Neural cell (in vitro differentiated cells): ENCODE measurements around the gene KANSL3. TPM values are rescaled to one million over a fixed set of nuclear protein-coding genes. Genes with fewer than 3 reads are reported as not detected.

Experiments
- H2AFZ ChIP-seq: fragments of 200-600, 300-800 bp; sonication (generic), shearing (Covaris generic); 2 replicates; pipeline ENCODE4 v1.6.0; 2014; ENCODE audit warnings: low read depth, mild to moderate bottlenecking, antibody characterized with exemption, low read length, moderate library complexity
- H3F3A ChIP-seq: fragments of 200-600 bp; shearing (Covaris generic); 2 replicates; pipeline ENCODE4 v1.6.1; 2016; ENCODE audit warnings: mild to moderate bottlenecking, moderate library complexity, mixed read lengths, antibody characterized with exemption, low read length; ENCODE audit not compliant: insufficient read depth, poor library complexity, severe bottlenecking
- H3K27ac ChIP-seq: fragments of 200-600, 300-800 bp; sonication (generic), shearing (Covaris generic); 2 replicates; pipeline ENCODE4 v1.5.1; 2014; ENCODE audit warnings: mild to moderate bottlenecking, low read length, moderate library complexity
- H3K27me3 ChIP-seq: fragments of 300-800, 200-600 bp; sonication (generic), shearing (Covaris generic); 2 replicates; pipeline ENCODE4 v1.6.0; 2014; ENCODE audit warnings: mild to moderate bottlenecking, low read depth, low read length, moderate library complexity; ENCODE audit not compliant: insufficient read depth
- H3K36me3 ChIP-seq: fragments of 300-800, 200-600 bp; sonication (generic), shearing (Covaris generic); 2 replicates; pipeline ENCODE4 v1.5.1; 2014; ENCODE audit warnings: mild to moderate bottlenecking, antibody characterized with exemption, low read length, moderate library complexity; ENCODE audit not compliant: insufficient read depth
- H3K4me2 ChIP-seq: fragments of 300-800, 200-600 bp; sonication (generic), shearing (Covaris generic); 2 replicates; pipeline ENCODE4 v1.6.0; 2014; ENCODE audit warnings: mild to moderate bottlenecking, low read length
- H3K4me3 ChIP-seq: fragments of 300-800, 200-600 bp; sonication (generic), shearing (Covaris generic); 2 replicates; pipeline ENCODE4 v1.5.1; 2014; ENCODE audit warnings: mild to moderate bottlenecking, low read length, moderate library complexity
- H3K79me2 ChIP-seq: fragments of 200-600 bp; shearing (Covaris generic); replicated peaks from 2 replicates; pipeline ENCODE4 v1.6.0; 2014; ENCODE audit warnings: mild to moderate bottlenecking, low read length, moderate library complexity; ENCODE audit not compliant: insufficient read depth
- H3K9ac ChIP-seq: fragments of 300-800, 200-600 bp; sonication (generic), shearing (Covaris generic); 2 replicates; pipeline ENCODE4 v1.6.1; 2016; ENCODE audit warnings: mild to moderate bottlenecking, low read length, mixed read lengths
- H3K9me2 ChIP-seq: fragments of 200-600 bp; shearing (Covaris generic); 2 replicates; pipeline ENCODE4 v1.6.1; 2016; ENCODE audit warnings: mild to moderate bottlenecking, low read length, mixed read lengths; ENCODE audit not compliant: insufficient read depth
- H3K9me3 ChIP-seq: fragments of 200-600, 300-800 bp; sonication (generic), shearing (Covaris generic); 2 replicates; pipeline ENCODE4 v1.6.1; 2016; ENCODE audit warnings: mild to moderate bottlenecking, mixed run types, low read length, moderate library complexity, mixed read lengths
- H4K20me1 ChIP-seq: fragments of 200-600 bp; shearing (Covaris generic); 2 replicates; pipeline ENCODE4 v1.6.1; 2016; ENCODE audit warnings: mild to moderate bottlenecking, mixed run types; ENCODE audit not compliant: insufficient read depth
- CTCF ChIP-seq: fragments of 450-650 bp; IDR thresholded peaks from 2 replicates; pipeline ENCODE4 v1.5.1; 2014; ENCODE audit warnings: antibody characterized with exemption, mild to moderate bottlenecking, moderate library complexity; ENCODE audit not compliant: poor library complexity, severe bottlenecking
- EP300 ChIP-seq: fragments of 450-650 bp; conservative IDR thresholded peaks from 2 replicates; pipeline ENCODE4 v1.6.1; 2014; ENCODE audit warnings: antibody characterized with exemption, mild to moderate bottlenecking, moderate library complexity; ENCODE audit not compliant: poor library complexity, severe bottlenecking
- EZH2 ChIP-seq: fragments of 200-600, 300-800 bp; shearing (Covaris generic), sonication (generic); IDR thresholded peaks from 2 replicates; pipeline ENCODE4 v1.6.1; 2014; ENCODE audit warnings: antibody characterized with exemption, low read length, borderline replicate concordance, mild to moderate bottlenecking; ENCODE audit not compliant: insufficient read depth, poor library complexity, severe bottlenecking
- MXI1 ChIP-seq: fragments of 450-650 bp; conservative IDR thresholded peaks from 2 replicates; pipeline ENCODE4 v1.6.1; 2014; ENCODE audit warnings: antibody characterized with exemption, mild to moderate bottlenecking; ENCODE audit not compliant: poor library complexity, severe bottlenecking
- POLR2AphosphoS5 ChIP-seq: IDR thresholded peaks from 2 replicates; pipeline ENCODE4 v1.6.1; 2012
- RAD21 ChIP-seq: fragments of 450-650 bp; conservative IDR thresholded peaks from 2 replicates; pipeline ENCODE4 v1.6.1; 2014; ENCODE audit warnings: antibody characterized with exemption, mild to moderate bottlenecking, moderate library complexity
- REST ChIP-seq: IDR thresholded peaks from 2 replicates; pipeline ENCODE4 v1.6.1; 2012; ENCODE audit warnings: borderline replicate concordance
- SMC3 ChIP-seq: fragments of 450-650 bp; conservative IDR thresholded peaks from 2 replicates; pipeline ENCODE4 v1.6.1; 2014; ENCODE audit warnings: antibody characterized with exemption, mild to moderate bottlenecking, moderate library complexity; ENCODE audit not compliant: poor library complexity
- TAF1 ChIP-seq: IDR thresholded peaks from 2 replicates; pipeline ENCODE4 v1.6.1; 2012; ENCODE audit warnings: low read depth
- polyA plus RNA-seq: library from polyadenylated mRNA; depleted of rRNA; stranded (reverse); fragments of >200 nt; gene quantifications from 2 replicates; pipeline ENCODE4 v1.2.3, GENCODE V29; 2014

KANSL3 gene
- polyA plus RNA-seq, 1 donor from 2014 or later = 37.7 TPM

- Histone ChIP-seq H3K9ac (no peak overlapping the region), H3K36me3 (no peaks in the 10 kb centered on the region), H3K4me3 (no peak overlapping the region), H3K9me3 (no peaks in the 10 kb centered on the region), H3K27ac (no peak overlapping the region), H3K79me2 (no peaks in the 10 kb centered on the region), H2AFZ (no peak overlapping the region), H3K4me2 (no peak overlapping the region), H4K20me1 (no peaks in the 10 kb centered on the region), H3K9me2 (no peaks in the 10 kb centered on the region), H3K27me3 (no peaks in the 10 kb centered on the region), H3F3A (no peaks in the 10 kb centered on the region)
- TF ChIP-seq MXI1 (no peak), EZH2 (no peak), CTCF (no peak), POLR2AphosphoS5 (no peak), EP300 (no peak), RAD21 (no peak), REST (no peak), SMC3 (no peak), TAF1 (no peak)
Observed at GRCh38 chr2:96579422-96579821, 58.7 kb downstream of the KANSL3 start.

- TF ChIP-seq TAF1 (no peak), EP300 (no peak), MXI1 (no peak), RAD21 (no peak), CTCF (no peak), POLR2AphosphoS5 (no peak), SMC3 (no peak), EZH2 (no peak), REST (no peak)
Observed at GRCh38 chr2:96578731-96579130, 59.4 kb downstream of the KANSL3 start.

More at GRCh38 chr2:96578731-96579130, 59.4 kb downstream of the KANSL3 start:
- Histone ChIP-seq H3K4me3 (no peak overlapping the region), H3K9me3 (no peaks in the 10 kb centered on the region), H3K4me2 (no peak overlapping the region), H3F3A (no peaks in the 10 kb centered on the region), H3K27ac (no peak overlapping the region), H3K27me3 (no peaks in the 10 kb centered on the region), H3K79me2 (no peaks in the 10 kb centered on the region), H3K36me3 (no peaks in the 10 kb centered on the region), H3K9ac (no peak overlapping the region), H2AFZ (no peak overlapping the region), H3K9me2 (no peaks in the 10 kb centered on the region), H4K20me1 (no peaks in the 10 kb centered on the region)
